NT2/D1 (cell line): ENCODE results near the gene PVRIG.
"Not testable (repeated sequence)": the region's sequence is repeated elsewhere in the genome, so short reads cannot be mapped to it uniquely, and the experiment has no call there.

Source experiments
- YY1 ChIP-seq: IDR thresholded peaks from 2 replicates; pipeline ENCODE4 v1.6.1; 2011; ENCODE audit not compliant: insufficient read length, insufficient read depth
- ZNF274 ChIP-seq: IDR thresholded peaks from 2 replicates; pipeline ENCODE4 v1.6.1; 2011; ENCODE audit warnings: mild to moderate bottlenecking, low read depth, low read length

GRCh38 chr7:100192281-100192862 lies 27.4 kb upstream of the PVRIG start:
- TF ChIP-seq YY1, ZNF274: not testable (repeated sequence)
